Measurements from ENCODE around the gene PHLPP1. TPM values are rescaled to one million over a fixed set of nuclear protein-coding genes. Genes with fewer than 3 reads are reported as not detected.

PHLPP1 gene
- total RNA-seq, 1 donor: 7.2 TPM

DNA sequence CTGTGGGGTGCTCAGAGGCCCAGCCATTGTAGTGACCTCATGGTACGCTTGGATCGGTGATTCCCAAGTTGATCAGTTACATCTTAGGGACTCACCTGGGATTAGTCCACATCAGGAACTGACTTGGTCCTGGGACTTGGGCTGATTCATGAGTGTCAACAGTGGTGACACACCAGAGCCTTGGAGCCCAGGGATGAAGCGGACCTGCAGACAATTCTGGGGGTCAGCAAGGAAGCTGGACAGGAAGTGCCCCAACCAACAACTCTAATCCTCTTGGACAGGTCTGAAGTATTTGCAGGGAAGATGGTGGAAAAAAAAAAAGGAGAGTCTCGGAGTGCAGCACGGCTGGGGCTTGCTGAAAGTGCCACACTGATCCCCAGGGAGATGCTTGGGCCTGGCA lies 288.6 kb downstream of the PHLPP1 start:
- TF ChIP-seq, protein P1, sequence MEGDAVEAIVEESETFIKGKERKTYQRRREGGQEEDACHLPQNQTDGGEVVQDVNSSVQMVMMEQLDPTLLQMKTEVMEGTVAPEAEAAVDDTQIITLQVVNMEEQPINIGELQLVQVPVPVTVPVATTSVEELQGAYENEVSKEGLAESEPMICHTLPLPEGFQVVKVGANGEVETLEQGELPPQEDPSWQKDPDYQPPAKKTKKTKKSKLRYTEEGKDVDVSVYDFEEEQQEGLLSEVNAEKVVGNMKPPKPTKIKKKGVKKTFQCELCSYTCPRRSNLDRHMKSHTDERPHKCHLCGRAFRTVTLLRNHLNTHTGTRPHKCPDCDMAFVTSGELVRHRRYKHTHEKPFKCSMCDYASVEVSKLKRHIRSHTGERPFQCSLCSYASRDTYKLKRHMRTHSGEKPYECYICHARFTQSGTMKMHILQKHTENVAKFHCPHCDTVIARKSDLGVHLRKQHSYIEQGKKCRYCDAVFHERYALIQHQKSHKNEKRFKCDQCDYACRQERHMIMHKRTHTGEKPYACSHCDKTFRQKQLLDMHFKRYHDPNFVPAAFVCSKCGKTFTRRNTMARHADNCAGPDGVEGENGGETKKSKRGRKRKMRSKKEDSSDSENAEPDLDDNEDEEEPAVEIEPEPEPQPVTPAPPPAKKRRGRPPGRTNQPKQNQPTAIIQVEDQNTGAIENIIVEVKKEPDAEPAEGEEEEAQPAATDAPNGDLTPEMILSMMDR (IDR thresholded peaks at IDR 0.05; ENCODE audit: insufficient read depth, low read length): no peak
- no peak overlapping the region for H3K4me3 ChIP-seq (ENCODE audit: low read depth, low read length)
- no peak for DNase-seq (ENCODE audit: low read depth)

DNA sequence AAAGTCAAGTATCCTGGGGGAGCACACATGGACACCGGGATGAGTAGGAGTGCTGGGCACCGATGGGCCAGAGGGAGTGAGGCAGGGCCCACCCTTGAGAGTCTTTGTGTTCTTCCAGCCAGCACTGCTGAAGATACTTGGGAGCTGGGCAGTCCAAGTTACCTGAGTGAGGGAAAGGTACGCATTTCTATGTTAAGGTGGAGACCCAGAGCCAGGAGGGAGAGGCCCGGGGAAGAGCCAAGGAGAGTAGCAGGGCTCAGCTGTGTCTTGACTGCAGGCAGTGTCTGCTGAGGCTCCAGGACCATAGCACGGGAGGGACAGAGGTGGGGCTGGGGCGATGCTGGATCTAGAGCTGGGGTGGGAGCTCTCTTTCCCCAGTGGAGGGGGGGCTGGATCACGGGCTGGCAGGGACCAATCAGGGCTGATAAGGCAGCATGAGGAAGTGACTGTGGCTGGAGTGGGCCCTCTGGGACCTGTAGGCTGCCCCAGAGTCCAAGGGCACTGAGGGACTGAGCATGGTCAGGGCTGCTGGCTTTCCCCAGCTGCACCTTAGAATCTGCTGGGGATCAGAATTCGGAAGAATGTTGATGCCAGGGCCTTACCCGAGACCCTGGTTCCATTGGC lies 289.2 kb downstream of the PHLPP1 start:
- DNase-seq (ENCODE audit: low read depth): no peak
- no peak overlapping the region for H3K4me3 ChIP-seq (ENCODE audit: low read depth, low read length)
- TF ChIP-seq, protein P1 (IDR thresholded peaks at IDR 0.05; ENCODE audit: insufficient read depth, low read length): no peak

DNA sequence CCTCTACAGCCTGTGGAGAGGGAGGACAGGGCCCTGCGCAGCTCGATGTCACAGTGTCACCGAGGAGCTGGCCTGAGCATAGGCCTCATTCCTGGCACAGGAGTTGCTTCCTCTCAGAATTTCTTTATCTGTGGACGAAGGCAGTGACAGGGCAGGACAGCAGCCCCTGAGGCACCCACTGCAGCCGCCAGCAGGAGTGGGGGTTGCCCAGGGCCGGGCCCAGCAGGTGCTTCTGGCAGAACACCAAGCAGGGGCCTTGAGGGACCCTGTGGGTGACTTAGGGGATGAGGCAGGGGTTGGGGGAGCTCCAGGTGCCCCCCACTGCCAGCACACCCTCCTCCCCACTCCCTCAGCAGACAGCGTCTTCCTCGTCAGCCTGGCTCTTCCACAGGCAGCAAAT lies 290.0 kb downstream of the PHLPP1 start:
- TF ChIP-seq, protein P1 (IDR thresholded peaks at IDR 0.05; ENCODE audit: insufficient read depth, low read length): no peak
- no peak overlapping the region for H3K4me3 ChIP-seq (ENCODE audit: low read depth, low read length)

DNA sequence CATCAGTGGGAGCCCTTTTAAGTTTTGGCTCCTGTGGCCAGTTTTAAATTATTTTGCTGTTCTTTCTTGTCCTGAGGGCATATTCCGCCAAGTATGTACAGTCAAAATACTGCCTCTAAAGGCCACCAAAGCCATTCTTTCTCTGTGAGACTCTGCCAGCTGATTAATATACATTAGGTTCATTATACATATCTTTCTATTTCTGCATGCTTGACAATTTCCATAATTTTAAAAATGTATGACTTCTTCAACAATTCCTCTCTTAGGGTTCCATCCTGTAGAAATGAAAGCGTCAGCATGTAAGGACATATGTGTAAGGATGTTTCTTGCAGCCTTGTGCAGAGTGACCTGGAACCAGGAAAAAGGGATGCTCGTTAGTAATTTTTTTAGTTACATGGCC lies 291.9 kb downstream of the PHLPP1 start:
- no peak for DNase-seq (ENCODE audit: low read depth)
- no peak overlapping the region for H3K4me3 ChIP-seq (ENCODE audit: low read depth, low read length)
- TF ChIP-seq, protein P1 (IDR thresholded peaks at IDR 0.05; ENCODE audit: insufficient read depth, low read length): no peak

More for the DNA sequence above, 290.0 kb downstream of the PHLPP1 start:
- no peak for DNase-seq (ENCODE audit: low read depth)

DNA sequence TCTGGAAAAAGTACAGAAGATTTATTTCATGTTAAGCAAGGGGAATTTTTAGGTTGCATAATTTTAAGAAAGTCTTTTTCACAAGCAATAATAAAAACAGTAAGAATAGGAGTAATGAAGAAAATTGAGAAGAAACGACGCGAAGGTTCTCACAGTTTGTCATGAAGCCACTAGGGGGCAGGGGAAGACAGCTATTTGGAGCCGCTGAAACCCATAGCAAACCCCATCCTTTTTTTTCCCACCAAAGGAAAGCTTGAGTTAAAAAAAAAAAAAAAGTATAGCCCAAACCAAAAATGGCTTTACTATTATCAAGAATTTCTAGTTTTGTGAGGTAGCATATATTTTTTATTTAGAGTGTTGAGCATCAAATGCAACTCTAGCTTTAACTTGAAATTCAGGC lies 300.9 kb downstream of the PHLPP1 start:
- peak; percentile 79 for DNase-seq (ENCODE audit: low read depth)
- H3K4me3 ChIP-seq (ENCODE audit: low read depth, low read length): no peak overlapping the region
- TF ChIP-seq, protein P1 (IDR thresholded peaks at IDR 0.05; ENCODE audit: insufficient read depth, low read length): peak; percentile 84

DNA sequence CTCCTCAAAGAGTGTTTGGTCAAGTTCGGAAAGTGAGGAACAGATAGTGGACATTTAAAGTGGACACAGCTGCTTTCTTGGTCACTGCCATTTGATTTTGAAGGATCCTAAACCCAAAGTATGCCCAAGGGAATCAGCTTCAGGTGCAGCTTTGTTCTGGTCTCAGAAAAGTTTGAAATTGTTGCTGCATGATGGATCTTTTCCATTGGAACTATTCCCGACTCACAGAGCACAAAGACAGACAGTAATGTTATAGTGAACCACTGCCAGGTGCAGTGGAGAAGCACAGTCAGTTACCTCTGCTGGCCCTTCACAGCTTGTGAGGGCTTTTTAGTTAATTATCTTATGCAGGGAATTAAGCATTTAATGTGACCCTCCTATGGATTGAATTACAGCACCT lies 301.7 kb downstream of the PHLPP1 start:
- H3K4me3 ChIP-seq (ENCODE audit: low read depth, low read length): no peak overlapping the region
- TF ChIP-seq, protein P1 (IDR thresholded peaks at IDR 0.05; ENCODE audit: insufficient read depth, low read length): no peak
- DNase-seq (ENCODE audit: low read depth): no peak

DNA sequence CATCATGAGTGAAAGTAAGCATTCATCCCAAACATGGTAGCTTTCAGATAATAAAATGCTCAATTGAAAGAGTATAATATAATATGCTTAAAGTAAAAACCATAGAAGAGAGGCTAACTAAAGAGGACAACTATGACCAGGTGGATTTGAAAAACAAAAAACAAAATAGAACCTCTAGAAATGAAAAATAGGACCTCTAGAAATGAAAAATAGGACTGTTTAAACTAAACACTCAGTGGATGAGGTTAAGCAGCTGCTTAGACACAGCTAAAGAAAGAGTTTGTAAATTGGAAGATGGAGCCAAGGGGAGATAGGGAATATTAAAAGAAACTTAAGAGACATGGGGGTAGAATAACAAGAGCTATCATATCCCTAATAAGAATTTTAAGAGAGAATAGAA lies 302.6 kb downstream of the PHLPP1 start:
- DNase-seq (ENCODE audit: low read depth): no peak
- TF ChIP-seq, protein P1 (IDR thresholded peaks at IDR 0.05; ENCODE audit: insufficient read depth, low read length): no peak
- no peak overlapping the region for H3K4me3 ChIP-seq (ENCODE audit: low read depth, low read length)
